ENCODE data around the gene CMTM2.

DNA sequence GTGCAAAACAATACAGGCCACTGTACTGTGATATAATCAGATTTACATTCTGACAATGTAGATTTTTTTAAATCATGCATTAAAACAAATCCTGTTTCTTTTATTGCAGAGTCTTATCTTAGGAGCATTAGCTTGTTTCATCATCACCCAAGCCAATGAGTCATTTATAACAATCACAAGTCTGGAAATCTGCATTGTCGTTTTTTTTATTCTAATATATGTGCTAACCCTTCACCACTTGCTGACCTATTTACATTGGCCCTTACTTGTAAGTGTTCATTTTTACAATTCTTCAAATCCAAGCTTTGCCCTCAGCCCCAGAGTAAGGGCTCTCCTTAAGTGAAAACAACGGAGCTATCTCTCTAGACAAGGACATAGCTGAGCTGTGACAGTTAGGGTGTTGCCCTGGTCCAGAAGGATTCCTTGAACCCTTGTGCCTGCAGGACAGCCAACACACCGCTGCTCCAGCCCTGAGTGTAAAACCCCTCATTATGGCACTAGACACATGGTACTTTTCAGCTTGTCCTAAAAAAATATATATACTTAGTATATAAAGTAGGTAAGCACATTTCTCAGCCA, 9.3 kb upstream of the CMTM2 start:
- TF ChIP-seq, protein P1, sequence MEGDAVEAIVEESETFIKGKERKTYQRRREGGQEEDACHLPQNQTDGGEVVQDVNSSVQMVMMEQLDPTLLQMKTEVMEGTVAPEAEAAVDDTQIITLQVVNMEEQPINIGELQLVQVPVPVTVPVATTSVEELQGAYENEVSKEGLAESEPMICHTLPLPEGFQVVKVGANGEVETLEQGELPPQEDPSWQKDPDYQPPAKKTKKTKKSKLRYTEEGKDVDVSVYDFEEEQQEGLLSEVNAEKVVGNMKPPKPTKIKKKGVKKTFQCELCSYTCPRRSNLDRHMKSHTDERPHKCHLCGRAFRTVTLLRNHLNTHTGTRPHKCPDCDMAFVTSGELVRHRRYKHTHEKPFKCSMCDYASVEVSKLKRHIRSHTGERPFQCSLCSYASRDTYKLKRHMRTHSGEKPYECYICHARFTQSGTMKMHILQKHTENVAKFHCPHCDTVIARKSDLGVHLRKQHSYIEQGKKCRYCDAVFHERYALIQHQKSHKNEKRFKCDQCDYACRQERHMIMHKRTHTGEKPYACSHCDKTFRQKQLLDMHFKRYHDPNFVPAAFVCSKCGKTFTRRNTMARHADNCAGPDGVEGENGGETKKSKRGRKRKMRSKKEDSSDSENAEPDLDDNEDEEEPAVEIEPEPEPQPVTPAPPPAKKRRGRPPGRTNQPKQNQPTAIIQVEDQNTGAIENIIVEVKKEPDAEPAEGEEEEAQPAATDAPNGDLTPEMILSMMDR (IDR thresholded peaks at IDR 0.05; ENCODE audit: insufficient read depth, low read length, poor library complexity, severe bottlenecking) = no peak
- no peak for TF ChIP-seq EZH2phosphoT487 (conservative IDR thresholded peaks at IDR 0.05; ENCODE audit: low read length)
